CD4-positive, alpha-beta memory T cell (primary cell): ENCODE measurements around the gene CXCL14. TPM values are rescaled to one million over a fixed set of nuclear protein-coding genes. Genes with fewer than 3 reads are reported as not detected.

Experiments
- CTCF ChIA-PET: fragments of 350-600 bp; sonication (Branson Sonifier 250); formaldehyde crosslinking; loops from one replicate; lab custom pipeline; 2021; ENCODE audit warnings: inconsistent platforms; ENCODE audit not compliant: partially characterized antibody; lab: Charles Lee
- POLR2A ChIA-PET: fragments of 350-600 bp; sonication (Branson Sonifier 250); formaldehyde crosslinking; loops from one replicate; lab custom pipeline; 2021; ENCODE audit not compliant: partially characterized antibody; lab: Charles Lee
- DNase-seq, 5 donors: peaks; one replicate each; pipeline versions ENCODE4 v3.0.0 to v3.0.0-alpha.2; 2020 to 2022; ENCODE audit warnings: mixed read lengths in 1 of 5
- H3K27ac ChIP-seq: one replicate; pipeline ENCODE4 v1.7.0; 2013; ENCODE audit warnings: low read depth, low read length
- H3K27me3 ChIP-seq: 2 replicates; pipeline ENCODE4 v1.7.0; 2013; ENCODE audit warnings: mild to moderate bottlenecking, low read length, moderate library complexity; ENCODE audit not compliant: insufficient read depth
- H3K36me3 ChIP-seq: 2 replicates; pipeline ENCODE4 v1.7.0; 2013; ENCODE audit warnings: mild to moderate bottlenecking, low read length, moderate library complexity; ENCODE audit not compliant: insufficient read depth
- H3K4me1 ChIP-seq: 2 replicates; pipeline ENCODE4 v1.7.0; 2013; ENCODE audit warnings: mild to moderate bottlenecking, low read length, moderate library complexity; ENCODE audit not compliant: insufficient read depth
- H3K4me3 ChIP-seq, 2 donors: one replicate each; pipeline ENCODE4 v1.7.0; 2013; ENCODE audit warnings: low read length in 2 of 2, mild to moderate bottlenecking in 1 of 2
- H3K9me3 ChIP-seq, 2 donors: one replicate each; pipeline ENCODE4 v1.7.0; 2013; ENCODE audit warnings: low read length in 2 of 2, control low read depth in 1 of 2; ENCODE audit not compliant: control insufficient read depth in 1 of 2
- H3K27ac Mint-ChIP-seq, 7 donors: one replicate each; pipeline ENCODE4 v1.8.0; 2020 to 2021; ENCODE audit warnings: mixed read lengths in 7 of 7, mild to moderate bottlenecking in 6 of 7, inconsistent platforms in 3 of 7, moderate library complexity in 3 of 7
- H3K27me3 Mint-ChIP-seq, 2 donors: one replicate each; pipeline ENCODE4 v1.8.0; 2020 to 2021; ENCODE audit warnings: mixed read lengths in 2 of 2
- H3K36me3 Mint-ChIP-seq, 2 donors: one replicate each; pipeline ENCODE4 v1.8.0; 2020 to 2021; ENCODE audit warnings: mixed read lengths in 2 of 2, inconsistent platforms in 1 of 2, mild to moderate bottlenecking in 1 of 2
- H3K4me1 Mint-ChIP-seq, 4 donors: one replicate each; pipeline ENCODE4 v1.8.0; 2020 to 2021; ENCODE audit warnings: mixed read lengths in 4 of 4, mild to moderate bottlenecking in 1 of 4
- H3K4me3 Mint-ChIP-seq, 8 donors: one replicate each; pipeline ENCODE4 v1.8.0; 2020 to 2021; ENCODE audit warnings: mixed read lengths in 8 of 8, mild to moderate bottlenecking in 7 of 8, moderate library complexity in 6 of 8, inconsistent platforms in 3 of 8
- H3K9me3 Mint-ChIP-seq, 8 donors: one replicate each; pipeline ENCODE4 v1.8.0; 2020 to 2021; ENCODE audit warnings: mixed read lengths in 8 of 8, mild to moderate bottlenecking in 5 of 8, inconsistent platforms in 3 of 8, moderate library complexity in 1 of 8
- intact Hi-C: fragments of 100-400 bp; cut with micrococcal nuclease; formaldehyde crosslinking; loops from one replicate; pipeline ENCODE4 v1.15.1; 2023
- polyA plus RNA-seq, 2 donors: library from polyadenylated mRNA; unstranded; fragments of 300-500 nt; fragmentation: Illumina TruSeq; gene quantifications; one replicate each; pipeline ENCODE4 v1.2.3, GENCODE V29; 2021
- total RNA-seq, 2 experiments: library from RNA; stranded (reverse); gene quantifications; one replicate each; pipeline ENCODE4 v1.2.3, GENCODE V29; 2021

CXCL14 gene
- total and polyA plus RNA-seq, 4 experiments from 2014 or later = not detected

DNA sequence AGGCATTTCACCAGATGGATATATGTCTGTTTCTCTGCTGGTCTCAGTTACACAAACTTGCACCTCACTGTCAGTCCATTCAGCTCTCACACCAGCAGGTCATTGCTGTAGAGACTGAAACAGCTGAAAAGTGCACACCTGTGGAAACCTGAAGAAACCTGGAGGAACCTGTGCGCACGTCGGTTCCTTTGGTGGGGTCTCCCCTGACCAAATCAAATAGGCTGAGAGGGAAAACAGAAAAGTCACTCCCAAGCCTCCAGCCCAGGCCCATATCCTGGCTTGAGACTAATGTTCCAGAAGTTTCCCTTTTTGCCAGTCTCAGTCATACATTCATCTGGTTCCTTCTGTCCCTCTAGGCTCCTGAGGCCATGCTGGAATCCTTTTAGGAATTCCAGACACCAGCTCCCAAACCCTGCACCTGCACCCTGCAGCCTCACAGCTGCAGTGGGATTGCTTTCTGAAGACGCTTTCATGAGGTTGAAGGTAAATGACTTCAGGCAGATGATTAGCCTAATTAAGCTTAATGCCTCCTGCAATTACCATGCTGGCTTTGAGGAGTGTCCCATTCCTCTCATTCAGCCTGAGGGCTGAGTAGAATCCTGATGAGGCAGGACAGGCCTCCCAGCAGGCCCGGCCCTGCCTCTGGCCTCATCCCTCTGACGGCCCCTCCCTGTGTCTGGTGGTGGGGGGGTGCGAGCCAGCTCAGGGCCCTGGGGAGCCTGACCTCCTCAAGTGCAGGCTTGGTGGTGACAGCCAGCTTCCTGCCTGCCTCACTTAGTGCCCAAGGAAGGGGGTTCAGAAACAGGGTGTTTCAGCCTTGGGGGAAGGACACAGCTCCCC lies 24.3 kb upstream of the CXCL14 start:
- Histone ChIP-seq H3K4me1 (no peaks in the 10 kb centered on the region), H3K9me3 (no peaks in the 10 kb centered on the region), H3K4me3 (no peak overlapping the region), H3K27ac (no peak overlapping the region), H3K36me3 (no peaks in the 10 kb centered on the region), H3K27me3 (no peaks in the 10 kb centered on the region)
- intact Hi-C loops = no loop called here
- Mint-ChIP-seq H3K27me3 (peaks cover 9% of the 10 kb centered on the region in 2 donors), H3K4me1 (no peaks in the 10 kb centered on the region), H3K4me3 (no peak overlapping the region), H3K9me3 (no peaks in the 10 kb centered on the region), H3K27ac (no peak overlapping the region), H3K36me3 (no peaks in the 10 kb centered on the region)
- ChIA-PET POLR2A (no interaction called here), CTCF (interaction anchor here (1.1 kb wide), 1 partner anchor 32 kb away, joined by 3 read pairs; no protein-coding TSS in a partner anchor)
- no peak for DNase-seq

DNA sequence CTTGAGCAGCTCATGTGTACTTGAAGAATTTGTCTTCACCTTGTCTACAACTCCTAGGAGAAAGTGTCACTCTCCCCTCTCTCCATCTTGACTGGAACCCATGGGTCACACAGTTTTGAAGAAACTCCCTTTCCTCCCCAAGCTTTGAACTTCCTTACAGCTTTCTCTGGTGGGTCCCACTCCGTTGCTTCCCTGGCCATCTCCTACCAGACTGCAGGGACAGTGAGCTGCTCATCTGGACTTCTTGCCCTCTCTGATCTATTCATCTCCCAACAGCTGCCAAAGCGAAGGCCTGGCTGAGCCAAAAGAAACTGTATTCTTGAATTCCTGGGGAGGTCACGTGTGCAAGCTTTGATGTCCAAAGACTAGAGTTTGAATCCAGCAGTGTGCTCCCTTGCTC lies 22.7 kb upstream of the CXCL14 start:
- Mint-ChIP-seq H3K4me3 (no peak overlapping the region), H3K4me1 (no peaks in the 10 kb centered on the region), H3K36me3 (no peaks in the 10 kb centered on the region), H3K9me3 (no peaks in the 10 kb centered on the region), H3K27me3 (peaks cover 5 to 9% of the 10 kb centered on the region in 2 donors), H3K27ac (peak overlapping the region in 1 of 7 donors; percentile 50)
- Histone ChIP-seq H3K27me3 (no peaks in the 10 kb centered on the region), H3K36me3 (no peaks in the 10 kb centered on the region), H3K9me3 (no peaks in the 10 kb centered on the region), H3K27ac (no peak overlapping the region), H3K4me1 (no peaks in the 10 kb centered on the region), H3K4me3 (no peak overlapping the region)
- ChIA-PET CTCF (no interaction called here), POLR2A (no interaction called here)
- no peak for DNase-seq
- intact Hi-C loops = no loop called here

DNA sequence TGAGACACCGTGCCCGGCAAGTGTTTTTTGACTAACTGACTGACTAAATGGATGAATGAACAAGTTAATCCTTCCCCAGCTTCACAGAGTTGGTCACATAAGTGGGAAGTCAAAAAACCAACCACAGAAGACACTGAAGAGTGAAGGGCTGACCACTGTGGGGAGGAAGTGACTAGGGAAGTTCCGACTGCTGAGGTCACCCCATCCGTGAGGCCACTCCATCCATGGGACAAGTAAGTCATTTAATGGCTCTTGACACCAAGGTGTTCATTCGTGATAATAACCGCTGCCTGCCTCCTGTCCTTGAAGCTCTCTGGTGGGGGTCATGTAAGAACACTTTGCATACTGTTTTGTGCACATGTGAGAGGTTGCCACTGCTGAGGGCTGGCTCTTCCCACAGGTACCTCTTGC lies 22.2 kb upstream of the CXCL14 start:
- Histone ChIP-seq H3K27ac (no peak overlapping the region), H3K4me1 (no peaks in the 10 kb centered on the region), H3K27me3 (no peaks in the 10 kb centered on the region), H3K9me3 (no peaks in the 10 kb centered on the region), H3K36me3 (no peaks in the 10 kb centered on the region), H3K4me3 (no peak overlapping the region)
- H3K27ac Mint-ChIP-seq = no peak overlapping the region
- no peak for DNase-seq
- ChIA-PET CTCF (no interaction called here), POLR2A (no interaction called here)
- H3K36me3 Mint-ChIP-seq = no peaks in the 10 kb centered on the region
- H3K4me1 Mint-ChIP-seq = no peaks in the 10 kb centered on the region
- H3K9me3 Mint-ChIP-seq = no peaks in the 10 kb centered on the region
- intact Hi-C loops = no loop called here
- H3K27me3 Mint-ChIP-seq = peaks cover 5 to 9% of the 10 kb centered on the region in 2 donors
- H3K4me3 Mint-ChIP-seq = no peak overlapping the region

DNA sequence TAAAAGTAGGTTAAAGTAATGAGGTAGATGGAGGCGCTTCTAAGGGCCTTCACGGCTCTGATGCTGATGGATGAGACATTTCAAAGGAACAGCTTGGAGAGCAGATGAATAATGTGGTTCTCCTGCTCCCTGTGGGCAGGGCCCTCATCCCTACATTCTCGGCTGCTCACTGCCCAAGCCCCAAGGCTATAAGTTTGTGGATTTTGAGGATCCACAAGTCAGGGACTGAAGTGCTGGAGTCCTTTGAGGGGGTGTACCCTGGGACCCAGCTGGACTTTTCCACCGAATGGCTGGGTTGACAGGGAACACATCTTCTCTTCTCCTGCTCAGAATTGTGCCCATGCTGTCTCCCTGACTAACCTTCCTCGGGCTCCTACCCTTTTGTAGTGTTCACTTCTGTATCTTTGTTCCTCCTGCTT lies 21.4 kb upstream of the CXCL14 start:
- H3K27me3 ChIP-seq = no peaks in the 10 kb centered on the region
- peaks cover 5 to 9% of the 10 kb centered on the region in 2 donors for H3K27me3 Mint-ChIP-seq
- no peak overlapping the region for H3K27ac ChIP-seq
- no peak overlapping the region for H3K4me3 ChIP-seq
- intact Hi-C loops = no loop called here
- DNase-seq = no peak
- H3K27ac Mint-ChIP-seq = no peak overlapping the region
- POLR2A ChIA-PET = no interaction called here
- no peaks in the 10 kb centered on the region for H3K9me3 Mint-ChIP-seq
- no peaks in the 10 kb centered on the region for H3K36me3 Mint-ChIP-seq
- H3K4me1 ChIP-seq = no peaks in the 10 kb centered on the region
- CTCF ChIA-PET = no interaction called here
- no peaks in the 10 kb centered on the region for H3K4me1 Mint-ChIP-seq
- H3K36me3 ChIP-seq = no peaks in the 10 kb centered on the region
- H3K4me3 Mint-ChIP-seq = no peak overlapping the region
- H3K9me3 ChIP-seq = no peaks in the 10 kb centered on the region

DNA sequence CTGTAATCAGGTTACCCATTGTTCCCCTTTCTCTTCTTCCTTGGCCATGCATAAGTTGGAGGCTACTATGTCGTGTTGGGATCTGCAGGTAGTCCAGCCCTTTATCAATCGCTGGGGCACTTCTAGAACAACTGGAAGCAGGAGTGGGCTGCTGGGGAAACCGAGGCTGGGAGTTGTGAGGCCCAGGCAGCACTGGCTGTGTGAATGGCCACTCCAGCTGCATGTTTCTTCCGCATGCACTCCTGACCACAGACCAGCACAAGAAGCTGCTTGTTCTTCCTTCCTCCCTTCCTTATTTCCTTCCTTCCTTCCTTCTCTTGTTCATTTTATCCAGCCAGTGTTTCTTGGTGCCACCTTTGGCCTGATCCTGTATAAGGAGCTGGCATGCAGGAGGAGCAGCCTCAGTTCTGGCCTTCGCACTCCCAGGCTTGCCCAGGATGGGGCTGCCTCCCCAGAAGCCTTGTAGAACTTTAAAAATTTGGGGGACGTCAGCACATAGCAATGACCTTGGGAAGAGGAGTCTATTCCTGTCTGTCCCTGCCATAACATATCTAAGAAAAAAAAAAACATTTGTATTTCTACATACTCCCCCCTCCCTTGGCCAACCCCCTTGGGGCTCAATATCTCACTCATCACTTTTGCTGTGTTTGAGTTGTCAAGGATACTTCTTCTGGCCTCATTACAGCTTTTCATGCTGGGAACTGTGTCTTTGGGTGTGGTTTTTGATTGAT lies 20.8 kb upstream of the CXCL14 start:
- Histone ChIP-seq H3K9me3 (no peaks in the 10 kb centered on the region), H3K36me3 (no peaks in the 10 kb centered on the region), H3K4me1 (no peaks in the 10 kb centered on the region), H3K27ac (no peak overlapping the region), H3K4me3 (no peak overlapping the region), H3K27me3 (no peaks in the 10 kb centered on the region)
- DNase-seq = no peak
- intact Hi-C loops = no loop called here
- POLR2A ChIA-PET = no interaction called here
- no peaks in the 10 kb centered on the region for H3K36me3 Mint-ChIP-seq
- no peak overlapping the region for H3K4me3 Mint-ChIP-seq
- H3K9me3 Mint-ChIP-seq = no peaks in the 10 kb centered on the region
- CTCF ChIA-PET = no interaction called here
- H3K27ac Mint-ChIP-seq = no peak overlapping the region
- H3K27me3 Mint-ChIP-seq = peaks cover 5 to 9% of the 10 kb centered on the region in 2 donors
- no peaks in the 10 kb centered on the region for H3K4me1 Mint-ChIP-seq

DNA sequence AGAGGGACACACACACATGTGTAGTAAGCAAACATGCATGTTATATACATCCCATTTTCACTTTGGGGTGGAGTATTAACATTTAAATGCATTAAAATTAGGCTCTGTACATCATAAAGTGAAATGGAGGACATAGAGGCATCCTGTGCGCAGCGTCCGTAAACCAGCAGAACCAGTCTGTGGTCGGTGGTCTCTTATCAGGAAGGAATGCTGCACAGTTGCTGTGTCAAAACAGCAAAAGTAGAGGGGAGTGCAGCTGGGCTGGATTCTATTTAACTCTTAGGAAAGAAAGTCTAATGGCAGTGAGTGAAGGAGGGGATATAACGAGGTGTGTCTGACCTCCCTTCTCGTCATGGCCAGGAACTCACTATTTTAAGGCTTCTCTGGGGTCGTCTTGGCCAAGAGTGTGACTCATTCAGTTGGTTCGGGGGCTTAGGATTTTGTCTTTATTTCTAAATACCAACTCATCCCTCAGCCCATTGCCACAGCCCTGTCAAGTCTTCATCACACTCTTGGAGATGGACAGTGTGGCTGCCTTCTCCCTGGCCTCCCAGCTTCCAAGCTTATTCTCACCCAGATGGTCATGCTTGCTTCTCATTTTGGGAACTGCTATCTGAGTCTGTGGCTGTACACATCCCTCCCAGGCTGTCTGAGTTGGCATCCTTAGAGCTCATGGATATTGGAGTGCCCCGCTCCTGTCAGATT lies 20.1 kb upstream of the CXCL14 start:
- Histone ChIP-seq H3K4me3 (no peak overlapping the region), H3K36me3 (no peaks in the 10 kb centered on the region), H3K27me3 (no peaks in the 10 kb centered on the region), H3K27ac (no peak overlapping the region), H3K9me3 (no peaks in the 10 kb centered on the region), H3K4me1 (no peaks in the 10 kb centered on the region)
- Mint-ChIP-seq H3K27ac (no peak overlapping the region), H3K9me3 (no peaks in the 10 kb centered on the region), H3K36me3 (no peaks in the 10 kb centered on the region), H3K27me3 (peaks cover 3 to 9% of the 10 kb centered on the region in 2 donors), H3K4me3 (no peak overlapping the region), H3K4me1 (no peaks in the 10 kb centered on the region)
- POLR2A ChIA-PET = no interaction called here
- no peak for DNase-seq
- CTCF ChIA-PET = interaction anchor here (1.4 kb wide), 1 partner anchor 33 kb away, joined by 3 read pairs; no protein-coding TSS in a partner anchor
- intact Hi-C loops = no loop called here

DNA sequence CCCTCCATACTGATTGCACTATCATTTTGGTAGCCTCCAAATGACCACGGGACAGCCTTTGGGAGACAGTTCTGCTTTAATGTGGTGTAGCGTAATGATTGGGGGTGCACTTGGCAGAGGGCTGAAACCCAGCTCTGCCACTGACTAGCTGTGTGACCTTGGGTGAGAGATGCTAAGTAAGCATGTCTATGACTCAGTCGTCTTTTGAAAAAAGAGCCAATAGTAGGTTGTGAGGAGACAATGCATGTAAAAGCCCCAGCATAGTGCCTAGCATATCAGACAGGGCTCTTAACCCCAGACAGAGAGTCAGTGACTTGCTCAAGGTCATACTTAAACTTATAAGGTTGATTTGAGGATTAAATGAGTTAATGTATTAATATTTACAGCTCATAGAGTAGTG lies 18.0 kb upstream of the CXCL14 start:
- H3K9me3 Mint-ChIP-seq = no peaks in the 10 kb centered on the region
- Histone ChIP-seq H3K27ac (no peak overlapping the region), H3K36me3 (no peaks in the 10 kb centered on the region), H3K4me3 (no peak overlapping the region), H3K4me1 (no peaks in the 10 kb centered on the region), H3K27me3 (no peaks in the 10 kb centered on the region), H3K9me3 (no peaks in the 10 kb centered on the region)
- H3K27me3 Mint-ChIP-seq = peaks cover 6 to 8% of the 10 kb centered on the region in 2 donors
- H3K27ac Mint-ChIP-seq = no peak overlapping the region
- intact Hi-C loops = no loop called here
- no peak overlapping the region for H3K4me3 Mint-ChIP-seq
- H3K4me1 Mint-ChIP-seq = no peaks in the 10 kb centered on the region
- POLR2A ChIA-PET = no interaction called here
- no peak for DNase-seq
- CTCF ChIA-PET = interaction anchor here (1.3 kb wide), 1 partner anchor 28 kb away, joined by 3 read pairs; no protein-coding TSS in a partner anchor
- no peaks in the 10 kb centered on the region for H3K36me3 Mint-ChIP-seq
